Left lung (tissue), 10 donors: ENCODE data around the gene KRTAP10-12. TPM values are rescaled to one million over a fixed set of nuclear protein-coding genes. Genes with fewer than 3 reads are reported as not detected.

Experiments
- ATAC-seq: fragments of 200-7000 bp; cut with Tn5 transposase; one replicate; pipeline ENCODE4 v1.9.1; 2020; ENCODE audit warnings: moderate library complexity
- DNase-seq, 4 donors: peaks; one replicate each; pipeline ENCODE4 v3.0.0-alpha.2; 2013 to 2020
- H3K27ac ChIP-seq, 2 donors: fragments of 200-600 bp; sonication (generic) in 1 of 2; one replicate each; pipeline versions ENCODE4 v1.5.0 to v1.8.0; 2020 to 2021
- H3K27me3 ChIP-seq, 2 donors: fragments of 200-600 bp; sonication (generic) in 1 of 2; one replicate each; pipeline versions ENCODE4 v1.5.0 to v1.8.0; 2020 to 2021
- H3K36me3 ChIP-seq, 2 donors: fragments of 200-600 bp; sonication (generic) in 1 of 2; one replicate each; pipeline versions ENCODE4 v1.5.0 to v1.8.0; 2020 to 2021
- H3K4me1 ChIP-seq, 2 donors: fragments of 200-600 bp; one replicate each; pipeline ENCODE4 v1.8.0; 2021
- H3K4me3 ChIP-seq, 2 donors: fragments of 200-600 bp; sonication (generic) in 1 of 2; one replicate each; pipeline versions ENCODE4 v1.5.0 to v1.8.0; 2020 to 2021; ENCODE audit warnings: mild to moderate bottlenecking in 1 of 2
- H3K9me3 ChIP-seq, 2 donors: fragments of 200-600 bp; sonication (generic) in 1 of 2; one replicate each; pipeline versions ENCODE4 v1.5.0 to v1.8.0; 2020 to 2021
- intact Hi-C, 2 donors: fragments of 100-400 bp; cut with DNase I; formaldehyde crosslinking; loops; one replicate each; pipeline versions ENCODE4 v1.11.2 to v1.14.2; 2022
- polyA plus RNA-seq, 6 donors: library from polyadenylated mRNA; unstranded; fragments of 120-200 nt; gene quantifications; one replicate each; pipeline ENCODE4 v1.2.1, GENCODE V29; 2013; ENCODE audit not compliant: insufficient read length in 6 of 6
- total RNA-seq, 2 donors: library from RNA; stranded (reverse); fragmentation: NEBNext Ultra II Directional; extraction: Animal tissue kit (Norgen Biotek cat#: 25700); gene quantifications; one replicate each; pipeline ENCODE4 v1.2.1, GENCODE V29; 2021
- TF ChIP-seq, protein P1 (sequence below), 2 donors: fragments of 200-600 bp; sonication (generic) in 1 of 2; IDR thresholded peaks; one replicate each; pipeline versions ENCODE4 v1.5.0 to v1.8.0; 2021; ENCODE audit warnings: antibody characterized with exemption in 2 of 2
- donor health status: DM: no; HTN: yes; CAD: no.
- donor health status: DM: no; HTN: no; CAD: no.

The KRTAP10-12 gene
- total and polyA plus RNA-seq, 8 donors: not detected

DNA sequence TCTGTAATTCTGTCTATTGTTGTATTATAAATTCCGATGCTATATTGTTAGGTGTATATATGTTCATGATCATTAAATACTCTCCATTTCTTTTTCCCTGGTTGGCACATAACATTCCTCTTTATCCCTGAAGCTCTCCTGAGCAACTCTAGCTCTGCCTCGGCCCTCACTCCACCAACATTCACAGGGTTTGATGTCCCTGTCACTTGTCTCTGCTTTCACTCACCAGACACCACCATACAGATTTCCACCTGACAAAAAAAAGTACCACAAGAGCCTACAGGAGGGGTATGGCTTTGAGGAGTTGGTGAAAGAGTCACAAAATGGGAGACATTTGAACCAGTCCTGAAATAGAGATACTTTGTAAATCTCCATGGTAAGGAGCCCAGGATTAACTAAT, 23.2 kb downstream of the KRTAP10-12 start:
- Histone ChIP-seq H3K9me3 (no peaks in the 10 kb centered on the region), H3K4me3 (no peak overlapping the region), H3K4me1 (no peaks in the 10 kb centered on the region), H3K36me3 (no peaks in the 10 kb centered on the region), H3K27ac (no peak overlapping the region), H3K27me3 (peaks cover 19 to 86% of the 10 kb centered on the region in 2 donors)
- DNase-seq (no peak), ATAC-seq (no peak)
- intact Hi-C loops: no loop called here
- TF ChIP-seq, protein P1, sequence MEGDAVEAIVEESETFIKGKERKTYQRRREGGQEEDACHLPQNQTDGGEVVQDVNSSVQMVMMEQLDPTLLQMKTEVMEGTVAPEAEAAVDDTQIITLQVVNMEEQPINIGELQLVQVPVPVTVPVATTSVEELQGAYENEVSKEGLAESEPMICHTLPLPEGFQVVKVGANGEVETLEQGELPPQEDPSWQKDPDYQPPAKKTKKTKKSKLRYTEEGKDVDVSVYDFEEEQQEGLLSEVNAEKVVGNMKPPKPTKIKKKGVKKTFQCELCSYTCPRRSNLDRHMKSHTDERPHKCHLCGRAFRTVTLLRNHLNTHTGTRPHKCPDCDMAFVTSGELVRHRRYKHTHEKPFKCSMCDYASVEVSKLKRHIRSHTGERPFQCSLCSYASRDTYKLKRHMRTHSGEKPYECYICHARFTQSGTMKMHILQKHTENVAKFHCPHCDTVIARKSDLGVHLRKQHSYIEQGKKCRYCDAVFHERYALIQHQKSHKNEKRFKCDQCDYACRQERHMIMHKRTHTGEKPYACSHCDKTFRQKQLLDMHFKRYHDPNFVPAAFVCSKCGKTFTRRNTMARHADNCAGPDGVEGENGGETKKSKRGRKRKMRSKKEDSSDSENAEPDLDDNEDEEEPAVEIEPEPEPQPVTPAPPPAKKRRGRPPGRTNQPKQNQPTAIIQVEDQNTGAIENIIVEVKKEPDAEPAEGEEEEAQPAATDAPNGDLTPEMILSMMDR (IDR thresholded peaks at IDR 0.05): no peak

DNA sequence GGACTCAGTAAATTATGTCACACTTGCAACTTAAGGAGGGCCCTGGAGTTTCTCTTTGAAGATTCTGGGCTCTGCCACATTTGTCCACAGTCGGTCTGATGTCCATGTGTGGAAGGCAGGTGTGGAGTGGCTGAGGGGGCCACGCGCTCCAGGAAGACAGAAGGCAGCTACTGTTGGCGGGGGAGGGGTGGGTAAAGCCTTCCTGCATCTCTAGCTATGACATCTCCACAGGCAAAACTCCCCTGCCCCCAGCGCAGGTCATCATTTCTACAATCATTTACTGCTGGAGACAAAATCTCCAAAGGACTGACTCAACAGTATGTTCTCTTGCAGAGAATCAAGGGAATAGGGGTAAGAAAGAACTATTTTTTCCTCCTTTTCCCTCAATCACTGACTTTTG, 25.8 kb downstream of the KRTAP10-12 start:
- Histone ChIP-seq H3K27ac (no peak overlapping the region), H3K4me1 (no peaks in the 10 kb centered on the region), H3K36me3 (no peaks in the 10 kb centered on the region), H3K4me3 (no peak overlapping the region), H3K9me3 (no peaks in the 10 kb centered on the region), H3K27me3 (peaks cover 19 to 96% of the 10 kb centered on the region in 2 donors)
- intact Hi-C loops: no loop called here
- TF ChIP-seq, protein P1 (IDR thresholded peaks at IDR 0.05): no peak
- ATAC-seq: no peak
- DNase-seq: no peak

DNA sequence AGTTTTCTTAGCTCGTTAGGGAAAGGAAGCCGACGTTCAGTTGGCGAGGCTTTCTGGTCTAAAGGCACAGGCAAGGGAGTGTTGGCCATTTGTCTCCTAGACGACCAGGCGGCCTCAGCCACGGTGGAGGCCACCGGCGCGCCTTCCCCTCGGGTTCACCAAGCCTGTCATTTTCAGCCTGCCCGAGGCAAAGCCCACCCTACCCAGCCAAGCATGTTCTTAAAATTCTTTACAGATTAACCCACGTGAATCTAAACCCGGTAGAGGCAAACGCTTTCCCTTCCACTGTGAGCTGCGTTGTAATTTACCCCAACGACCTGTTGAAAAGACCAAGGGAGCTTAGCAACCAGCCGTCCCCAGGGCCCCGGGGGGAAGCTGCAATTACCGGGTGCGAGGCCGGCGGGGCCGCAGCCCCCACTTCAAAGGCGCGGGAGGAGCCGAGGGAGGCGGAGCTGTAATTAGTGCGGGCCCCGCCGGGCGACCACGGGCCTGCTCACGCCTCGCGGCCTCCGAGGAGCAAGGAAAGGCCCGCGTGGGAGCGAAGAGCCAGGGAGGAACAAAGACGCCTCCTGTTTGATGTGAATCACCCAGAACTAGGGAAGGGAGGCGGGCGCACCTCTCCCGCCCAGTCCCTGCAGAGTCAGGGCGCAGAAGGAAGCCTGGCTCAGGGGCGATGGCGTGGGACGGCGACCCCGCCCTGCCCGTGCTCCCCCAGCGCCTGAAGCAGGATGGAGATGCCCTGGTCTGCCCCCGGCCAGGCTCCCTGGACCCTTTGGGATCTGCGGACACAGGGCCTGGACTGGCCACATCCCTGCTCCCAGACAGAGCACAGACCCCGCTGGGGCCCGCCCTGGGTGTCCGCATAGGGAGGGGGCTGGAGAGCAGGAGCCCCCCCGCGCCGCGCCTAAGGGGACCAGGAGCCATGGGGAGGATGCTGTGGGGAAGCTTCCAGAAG, 26.5 kb downstream of the KRTAP10-12 start:
- Histone ChIP-seq H3K4me1 (no peaks in the 10 kb centered on the region), H3K27ac (no peak overlapping the region), H3K4me3 (no peak overlapping the region), H3K9me3 (no peaks in the 10 kb centered on the region), H3K36me3 (no peaks in the 10 kb centered on the region), H3K27me3 (peaks cover 19 to 94% of the 10 kb centered on the region in 2 donors)
- TF ChIP-seq, protein P1 (IDR thresholded peaks at IDR 0.05): no peak
- DNase-seq (peak in 1 of 4 donors; percentile 8), ATAC-seq (no peak)
- intact Hi-C loops: no loop called here

DNA sequence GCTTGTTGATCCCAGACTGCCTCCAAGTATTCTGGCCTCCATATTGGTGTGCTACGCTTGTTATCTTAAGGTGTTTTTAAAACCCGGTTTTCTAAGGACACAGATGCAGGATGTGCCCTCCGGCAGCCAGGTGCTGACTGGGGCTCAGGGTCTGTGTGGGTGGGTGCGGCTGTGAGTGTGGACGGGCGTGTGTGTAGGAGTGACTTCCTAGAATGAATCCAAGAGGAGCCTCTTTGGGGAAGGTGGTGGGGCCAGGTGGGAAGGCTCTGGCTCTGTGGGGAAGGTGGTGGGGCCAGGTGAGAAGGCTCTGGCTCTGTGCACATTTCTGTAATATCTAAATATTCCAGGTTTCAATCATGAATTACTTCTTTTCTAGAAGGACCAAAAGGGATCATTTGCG, 27.2 kb downstream of the KRTAP10-12 start:
- Histone ChIP-seq H3K4me1 (no peaks in the 10 kb centered on the region), H3K9me3 (no peaks in the 10 kb centered on the region), H3K4me3 (no peak overlapping the region), H3K27ac (no peak overlapping the region), H3K36me3 (no peaks in the 10 kb centered on the region), H3K27me3 (peaks cover 19 to 88% of the 10 kb centered on the region in 2 donors)
- TF ChIP-seq, protein P1 (IDR thresholded peaks at IDR 0.05): no peak
- no peak for ATAC-seq
- intact Hi-C loops: no loop called here
- no peak for DNase-seq

DNA sequence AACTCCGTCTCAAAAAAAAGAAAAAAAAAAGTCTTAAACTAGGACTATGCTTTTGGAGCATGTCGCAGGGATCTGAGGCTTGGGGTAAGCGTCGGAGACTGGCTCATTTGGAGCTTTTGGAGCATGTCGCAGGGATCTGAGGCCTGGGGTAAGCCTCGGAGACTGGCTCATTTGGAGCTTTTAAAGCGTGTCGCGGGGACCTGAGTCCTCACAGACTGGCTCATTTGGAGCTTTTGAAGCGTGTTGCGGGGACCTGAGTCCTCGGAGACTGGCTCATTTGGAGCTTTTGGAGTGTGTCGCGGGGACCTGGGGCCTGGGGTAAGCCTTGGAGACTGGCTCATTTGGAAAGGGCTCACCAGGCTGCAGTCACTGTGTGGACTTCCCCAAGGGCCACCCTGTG, 28.0 kb downstream of the KRTAP10-12 start:
- intact Hi-C loops: no loop called here
- no peak overlapping the region for H3K27ac ChIP-seq

More for the DNA sequence above, 28.0 kb downstream of the KRTAP10-12 start:
- no peak for ATAC-seq
- TF ChIP-seq, protein P1 (IDR thresholded peaks at IDR 0.05): no peak
- no peak for DNase-seq
- Histone ChIP-seq H3K36me3 (no peaks in the 10 kb centered on the region), H3K27me3 (peaks cover 19 to 87% of the 10 kb centered on the region in 2 donors), H3K9me3 (no peaks in the 10 kb centered on the region), H3K4me1 (no peaks in the 10 kb centered on the region), H3K4me3 (no peak overlapping the region)
